C4-2B (cell line): ENCODE results near the gene KLHL3.

ENCODE experiments used
- ZFX ChIP-seq: fragments of 450-650 bp; IDR thresholded peaks from 2 replicates; pipeline ENCODE4 v1.6.1; 2017
- TF ChIP-seq, protein P1 (sequence below): fragments of 450-650 bp; conservative IDR thresholded peaks from 2 replicates; pipeline ENCODE4 v1.5.1; 2017; ENCODE audit warnings: mild to moderate bottlenecking

DNA sequence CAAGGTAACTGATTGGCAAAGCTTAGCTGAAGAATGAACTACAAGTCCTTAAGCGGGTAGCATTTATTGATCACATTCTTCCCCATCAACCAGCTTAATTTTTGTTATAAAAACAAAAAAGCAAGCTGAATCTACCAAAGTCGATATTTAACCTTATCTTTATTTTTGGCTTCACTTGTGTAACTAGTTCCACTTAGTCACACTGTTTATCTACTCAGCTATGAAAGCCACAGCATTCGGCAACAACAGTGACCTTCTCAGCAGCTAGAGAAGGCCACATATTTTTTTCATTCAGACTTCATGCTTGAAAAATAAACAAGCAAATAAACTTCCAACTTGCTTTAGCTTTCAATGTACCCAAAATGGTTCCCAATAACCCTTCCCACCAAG, 69.4 kb downstream of the KLHL3 start:
- TF ChIP-seq, protein P1, sequence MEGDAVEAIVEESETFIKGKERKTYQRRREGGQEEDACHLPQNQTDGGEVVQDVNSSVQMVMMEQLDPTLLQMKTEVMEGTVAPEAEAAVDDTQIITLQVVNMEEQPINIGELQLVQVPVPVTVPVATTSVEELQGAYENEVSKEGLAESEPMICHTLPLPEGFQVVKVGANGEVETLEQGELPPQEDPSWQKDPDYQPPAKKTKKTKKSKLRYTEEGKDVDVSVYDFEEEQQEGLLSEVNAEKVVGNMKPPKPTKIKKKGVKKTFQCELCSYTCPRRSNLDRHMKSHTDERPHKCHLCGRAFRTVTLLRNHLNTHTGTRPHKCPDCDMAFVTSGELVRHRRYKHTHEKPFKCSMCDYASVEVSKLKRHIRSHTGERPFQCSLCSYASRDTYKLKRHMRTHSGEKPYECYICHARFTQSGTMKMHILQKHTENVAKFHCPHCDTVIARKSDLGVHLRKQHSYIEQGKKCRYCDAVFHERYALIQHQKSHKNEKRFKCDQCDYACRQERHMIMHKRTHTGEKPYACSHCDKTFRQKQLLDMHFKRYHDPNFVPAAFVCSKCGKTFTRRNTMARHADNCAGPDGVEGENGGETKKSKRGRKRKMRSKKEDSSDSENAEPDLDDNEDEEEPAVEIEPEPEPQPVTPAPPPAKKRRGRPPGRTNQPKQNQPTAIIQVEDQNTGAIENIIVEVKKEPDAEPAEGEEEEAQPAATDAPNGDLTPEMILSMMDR, result no peak
- no peak for TF ChIP-seq ZFX
